GM21515 (cell line): ENCODE results near the gene DLGAP1.
"Not testable (repeated sequence)": the region's sequence is repeated elsewhere in the genome, so short reads cannot be mapped to it uniquely, and the experiment has no call there.

Experiments used
- ATAC-seq: cut with Tn5 transposase; IDR thresholded peaks from one replicate; pipeline ENCODE4 v1.9.1; 2021; ENCODE audit not compliant: unreplicated experiment

Gene DLGAP1

GRCh38 chr18:3615374-3615985 lies 839.6 kb downstream of the DLGAP1 start:
- no peak for ATAC-seq

GRCh38 chr18:3612315-3612714 lies 842.8 kb downstream of the DLGAP1 start:
- no peak for ATAC-seq

DNA sequence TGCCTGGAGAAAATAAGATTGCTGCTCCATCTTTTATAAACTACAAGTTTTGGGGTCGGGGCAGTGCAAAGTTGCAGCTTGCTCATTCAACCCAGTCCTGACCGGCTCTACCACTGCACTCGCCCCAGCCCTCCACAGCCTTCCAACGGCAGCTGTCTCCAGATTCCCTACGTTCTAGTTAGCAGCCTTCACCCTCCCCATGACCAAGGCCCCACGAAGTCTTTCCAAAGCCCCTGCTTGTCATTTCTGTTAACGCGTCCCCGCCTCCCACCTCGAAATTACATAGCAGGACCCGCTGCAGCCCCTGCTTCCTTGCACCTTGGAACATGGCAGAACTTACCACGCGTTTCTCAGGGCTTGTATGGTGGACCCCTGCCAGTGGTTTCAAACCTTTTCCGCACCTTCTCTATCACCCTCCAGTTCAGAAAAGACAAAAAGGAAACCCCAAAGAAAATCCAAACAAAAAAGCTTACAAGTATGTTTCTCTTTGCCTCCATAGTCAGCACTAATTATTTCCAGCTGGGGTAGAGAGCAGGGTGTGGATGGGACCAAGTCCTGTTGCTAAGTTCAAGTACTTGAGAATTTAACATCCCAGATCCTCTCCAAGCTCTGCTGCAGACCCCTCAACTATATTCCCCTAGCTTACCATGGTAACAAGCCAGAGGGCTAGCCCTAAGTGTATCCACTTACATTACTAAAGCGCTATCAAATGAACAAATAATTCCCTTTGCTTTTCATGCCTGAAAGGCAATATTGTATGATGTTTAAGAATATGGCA lies 843.6 kb downstream of the DLGAP1 start:
- ATAC-seq, result no peak

DNA sequence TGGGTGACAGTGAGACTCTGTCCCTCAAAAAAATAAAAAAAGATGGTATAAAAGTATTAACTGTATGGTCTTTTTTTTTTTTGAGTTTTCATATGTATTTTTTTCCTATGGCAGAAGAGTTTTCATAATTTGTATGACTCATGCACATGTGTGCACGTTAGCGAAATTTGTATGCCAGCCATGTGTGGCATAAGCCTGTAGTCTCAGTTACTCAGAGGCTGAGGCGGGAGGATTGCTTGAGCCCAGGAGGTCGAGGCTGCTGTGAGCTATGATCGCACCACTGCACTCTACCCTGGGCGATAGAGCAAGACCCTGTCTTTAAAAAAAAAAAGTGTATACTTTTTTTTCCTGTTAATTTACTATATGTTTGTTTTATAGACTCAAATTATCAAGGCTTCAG lies 844.3 kb downstream of the DLGAP1 start:
- ATAC-seq, result no peak

DNA sequence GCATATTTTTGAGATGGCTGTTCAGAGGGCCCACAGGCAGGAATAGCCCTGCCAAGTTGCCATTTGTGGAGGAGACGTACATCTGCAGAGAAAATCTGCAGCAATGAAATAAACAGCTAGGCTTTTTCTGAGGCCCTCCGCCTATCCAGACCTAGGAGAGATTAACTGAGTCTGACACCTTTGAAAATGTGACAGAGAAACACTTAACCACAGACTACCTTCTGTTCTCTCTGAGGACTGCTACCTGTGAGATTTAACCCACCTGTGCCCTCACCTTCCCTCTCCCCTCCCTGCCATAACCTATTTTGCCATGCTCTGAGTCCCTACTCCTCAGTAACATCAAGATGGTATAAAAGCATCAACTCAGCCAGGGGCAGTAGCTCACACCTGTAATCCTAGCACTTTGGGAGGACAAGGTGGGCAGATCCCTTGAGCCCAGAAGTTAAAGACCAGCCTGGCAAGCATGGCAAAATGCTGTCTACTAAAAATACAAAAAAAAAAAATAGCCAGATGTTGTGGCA lies 844.9 kb downstream of the DLGAP1 start:
- ATAC-seq, result no peak

- no peak for ATAC-seq
Observed at GRCh38 chr18:3608488-3608887, 846.6 kb downstream of the DLGAP1 start.

GRCh38 chr18:3608099-3608453 lies 847.0 kb downstream of the DLGAP1 start:
- not testable (repeated sequence) for ATAC-seq

DNA sequence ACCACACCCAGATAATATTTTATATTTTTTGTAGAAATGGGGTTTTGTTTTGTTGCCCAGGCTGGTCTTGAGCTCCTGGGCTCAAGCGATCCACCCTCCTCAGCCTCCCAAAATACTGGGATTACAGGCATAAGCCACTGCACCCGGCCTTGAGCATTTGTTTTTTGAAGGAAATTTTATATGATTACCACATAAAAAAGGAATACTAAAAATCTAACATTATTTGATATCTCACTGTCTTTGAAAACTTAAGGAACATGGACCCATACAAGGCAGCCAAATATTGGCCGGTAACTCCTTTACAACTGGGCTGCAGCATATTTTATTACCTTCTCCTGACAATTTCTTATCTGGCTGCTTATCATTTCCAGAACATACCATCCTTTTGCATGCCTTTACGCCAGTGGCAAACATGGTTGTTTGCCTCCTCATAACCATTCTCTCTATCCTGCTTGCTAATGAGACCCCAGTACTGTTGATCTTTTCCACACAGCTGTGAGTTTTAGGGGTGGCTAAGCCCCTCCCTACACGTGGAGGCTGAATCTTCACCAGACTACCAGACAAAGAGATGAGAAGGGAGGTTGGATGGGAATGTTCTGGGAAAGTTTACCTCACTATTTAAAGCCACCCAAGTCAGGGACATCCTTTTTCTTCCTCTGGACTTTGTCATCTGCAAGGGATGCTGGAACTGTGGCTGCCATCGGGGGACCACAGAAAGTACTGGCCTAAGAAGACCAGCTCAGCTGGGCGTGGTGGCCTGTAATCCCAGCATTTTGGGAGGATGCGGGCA lies 847.6 kb downstream of the DLGAP1 start:
- no peak for ATAC-seq

DNA sequence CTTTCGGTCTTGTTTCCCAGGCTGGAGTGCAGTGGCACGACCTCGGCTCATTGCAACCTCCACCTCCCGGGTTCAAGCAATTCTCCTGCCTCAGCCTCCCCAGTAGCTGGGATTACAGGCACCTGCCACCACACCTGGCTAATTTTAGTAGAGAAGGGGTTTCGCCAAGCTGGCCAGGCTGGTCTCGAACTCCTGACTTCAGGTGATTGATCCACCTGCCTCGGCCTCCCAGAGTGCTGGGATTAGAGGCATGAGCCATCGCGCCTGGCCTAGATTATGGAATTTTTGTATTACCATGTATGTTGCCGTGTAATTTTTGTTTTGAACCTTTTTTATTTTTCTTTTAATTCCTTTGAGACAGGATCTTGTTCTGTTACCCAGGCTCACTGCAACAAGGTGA lies 848.2 kb downstream of the DLGAP1 start:
- ATAC-seq, result not testable (repeated sequence)

- ATAC-seq, result no peak
Observed at GRCh38 chr18:3605954-3606443, 849.1 kb downstream of the DLGAP1 start.

- no peak for ATAC-seq
Observed at GRCh38 chr18:3605486-3605952, 849.6 kb downstream of the DLGAP1 start.

GRCh38 chr18:3604498-3605408 lies 850.4 kb downstream of the DLGAP1 start:
- peak; percentile 83 for ATAC-seq

DNA sequence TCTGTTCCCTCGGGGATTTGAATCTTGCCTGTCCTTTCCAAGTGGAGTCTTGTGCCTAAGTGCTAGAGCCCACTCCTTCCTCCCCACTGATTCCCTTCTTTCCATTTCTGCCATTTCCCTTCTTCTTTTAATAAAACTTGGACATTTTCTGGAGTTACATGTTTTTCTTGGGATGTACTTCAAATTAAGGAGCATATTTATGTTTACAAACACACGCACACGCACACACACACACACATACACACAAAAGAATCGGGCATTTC lies 850.9 kb downstream of the DLGAP1 start:
- no peak for ATAC-seq

DNA sequence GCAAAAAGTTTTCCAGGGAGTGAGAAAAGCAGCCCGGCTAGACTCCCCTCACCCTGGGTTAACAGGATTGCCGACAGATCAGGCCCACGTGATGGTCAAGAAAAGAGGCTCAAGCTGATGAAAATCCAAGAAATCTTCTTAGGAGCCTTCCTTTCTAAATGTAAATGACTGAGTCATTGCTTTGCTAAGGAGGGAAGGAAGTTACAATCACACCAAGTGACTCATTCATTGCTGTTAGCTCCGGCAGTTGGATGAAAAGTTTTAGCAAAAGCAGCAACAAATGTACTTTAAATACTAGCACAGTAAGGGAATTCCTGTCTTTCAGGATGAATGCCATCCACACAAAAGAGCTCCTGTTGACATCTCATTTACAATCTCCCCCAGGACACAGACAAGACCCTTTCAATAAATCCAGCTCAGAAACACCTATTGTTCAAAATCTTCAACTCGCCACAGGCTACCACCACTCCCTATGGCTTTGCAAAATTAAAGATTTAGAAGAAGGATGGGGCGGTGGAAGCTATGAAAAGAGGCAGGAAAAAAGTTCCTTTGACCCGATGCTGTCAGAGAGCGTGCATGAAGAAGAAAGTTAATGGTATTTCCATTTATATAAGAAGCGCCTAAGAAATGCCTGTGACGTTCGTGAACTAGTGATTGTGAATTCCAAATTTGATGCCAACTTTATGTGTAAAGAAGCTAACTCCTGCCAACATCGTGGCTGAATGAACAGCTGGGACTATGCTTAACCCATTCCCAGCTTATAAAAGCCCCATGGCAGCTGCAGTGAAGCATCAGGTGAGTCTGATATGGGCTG lies 851.5 kb downstream of the DLGAP1 start:
- no peak for ATAC-seq

GRCh38 chr18:3601106-3601755 lies 853.9 kb downstream of the DLGAP1 start:
- ATAC-seq, result not testable (repeated sequence)

DNA sequence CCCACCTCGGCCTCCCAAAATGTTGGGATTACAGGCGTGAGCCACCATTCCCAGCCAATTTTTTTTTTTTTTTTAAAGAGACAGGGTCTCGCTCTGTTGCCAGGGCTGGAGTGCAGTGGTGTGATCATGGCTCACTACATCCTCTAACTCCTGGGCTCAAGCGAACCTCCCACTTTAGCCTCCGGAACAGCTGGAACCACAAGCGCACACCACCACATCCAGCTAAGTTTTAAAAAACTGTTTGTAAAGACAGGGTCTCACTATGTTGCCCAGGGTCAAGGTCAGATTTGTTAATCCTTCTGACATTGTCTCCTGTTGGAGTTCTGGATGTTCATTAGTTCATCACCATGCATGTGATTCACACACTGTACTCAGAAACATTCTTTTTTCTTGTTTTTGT lies 855.2 kb downstream of the DLGAP1 start:
- no peak for ATAC-seq

DNA sequence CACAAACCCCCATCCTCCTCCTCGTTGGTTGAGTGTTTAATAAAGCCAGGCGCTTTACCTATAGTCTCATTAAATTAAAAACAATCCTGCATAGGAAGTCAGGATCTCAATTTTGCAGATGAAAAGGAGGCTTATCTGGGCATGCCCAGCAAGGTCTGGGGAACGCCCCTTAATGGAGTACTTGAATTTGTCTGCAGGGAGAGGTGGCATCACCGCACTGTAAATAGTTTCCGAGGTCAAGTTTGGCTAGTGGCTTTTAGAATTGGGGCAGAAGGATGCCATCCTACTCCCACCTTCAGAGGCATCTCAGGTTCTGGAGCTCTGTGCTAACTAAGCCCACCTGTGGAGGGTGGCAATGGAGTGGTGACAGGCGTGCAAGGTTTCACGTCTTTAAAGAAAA lies 855.9 kb downstream of the DLGAP1 start:
- no peak for ATAC-seq

DNA sequence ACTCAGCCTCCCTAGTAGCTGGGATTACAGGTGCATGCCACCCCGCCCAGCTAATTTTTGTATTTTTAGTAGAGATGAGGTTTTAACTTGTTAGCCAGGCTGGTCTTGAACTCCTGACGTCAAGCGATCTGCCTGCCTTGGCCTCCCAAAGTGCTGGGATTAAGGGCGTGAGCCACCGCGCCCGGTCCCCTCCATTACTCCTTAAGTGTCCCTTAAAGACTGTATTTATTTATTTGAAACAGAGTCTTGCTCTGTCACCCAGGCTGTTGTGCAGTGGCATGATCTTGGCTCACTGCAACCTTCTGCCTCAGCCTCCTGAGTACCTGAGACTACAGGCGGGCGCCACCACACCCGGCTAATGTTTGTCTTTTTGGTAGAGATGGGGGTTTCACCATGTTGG lies 856.5 kb downstream of the DLGAP1 start:
- ATAC-seq, result no peak
